HG03342 (cell line): ENCODE measurements around the gene MCC.

Source experiments
- ATAC-seq: cut with Tn5 transposase; IDR thresholded peaks from one replicate; pipeline ENCODE4 v1.9.1; 2021; ENCODE audit warnings: mild to moderate bottlenecking, moderate library complexity; ENCODE audit not compliant: unreplicated experiment

Gene MCC

GRCh38 chr5:113373426-113373825, 114.8 kb downstream of the MCC start:
- no peak for ATAC-seq

GRCh38 chr5:113371721-113372196, 116.5 kb downstream of the MCC start:
- ATAC-seq, result no peak

- ATAC-seq, result no peak
Measured at GRCh38 chr5:113367586-113367985, 120.7 kb downstream of the MCC start.

GRCh38 chr5:113364466-113364865, 123.8 kb downstream of the MCC start:
- ATAC-seq, result no peak

- no peak for ATAC-seq
Measured at GRCh38 chr5:113361701-113362100, 126.6 kb downstream of the MCC start.

GRCh38 chr5:113359419-113359818, 128.8 kb downstream of the MCC start:
- ATAC-seq, result no peak

GRCh38 chr5:113358696-113359095, 129.6 kb downstream of the MCC start:
- ATAC-seq, result no peak

GRCh38 chr5:113357696-113358476, 130.4 kb downstream of the MCC start:
- no peak for ATAC-seq

- ATAC-seq, result no peak
Measured at GRCh38 chr5:113356487-113356886, 131.8 kb downstream of the MCC start.

GRCh38 chr5:113354055-113354454, 134.2 kb downstream of the MCC start:
- no peak for ATAC-seq

- ATAC-seq, result no peak
Measured at GRCh38 chr5:113347572-113347971, 140.7 kb downstream of the MCC start.

GRCh38 chr5:113344973-113345940, 143.0 kb downstream of the MCC start:
- ATAC-seq, result no peak

GRCh38 chr5:113343343-113343742, 144.9 kb downstream of the MCC start:
- no peak for ATAC-seq

- ATAC-seq, result no peak
Measured at GRCh38 chr5:113340537-113340936, 147.7 kb downstream of the MCC start.

GRCh38 chr5:113338628-113339027, 149.6 kb downstream of the MCC start:
- ATAC-seq, result no peak

- no peak for ATAC-seq
Measured at GRCh38 chr5:113337515-113338415, 150.5 kb downstream of the MCC start.

GRCh38 chr5:113336975-113337374, 151.3 kb downstream of the MCC start:
- ATAC-seq, result no peak

- ATAC-seq, result no peak
Measured at GRCh38 chr5:113333411-113333810, 154.8 kb downstream of the MCC start.

- ATAC-seq, result no peak
Measured at GRCh38 chr5:113331209-113331551, 157.1 kb downstream of the MCC start.

- peak; percentile 73 for ATAC-seq
Measured at GRCh38 chr5:113330533-113331208, 157.6 kb downstream of the MCC start.
